Mesothelial cell of epicardium (in vitro differentiated cells): ENCODE data around the gene CASKIN1. TPM values are rescaled to one million over a fixed set of nuclear protein-coding genes. Genes with fewer than 3 reads are reported as not detected.

ENCODE experiments used
- DNase-seq, 2 experiments: peaks; one replicate each; pipeline ENCODE4 v3.0.0; 2021; ENCODE audit warnings: low spot score in 2 of 2; ENCODE audit not compliant: unreplicated experiment in 2 of 2
- H3K27ac Mint-ChIP-seq: 2 replicates; pipeline ENCODE4 v1.8.0; 2021; ENCODE audit warnings: mixed read lengths
- H3K27me3 Mint-ChIP-seq: 2 replicates; pipeline ENCODE4 v1.8.0; 2021; ENCODE audit warnings: low read depth, mixed read lengths
- H3K36me3 Mint-ChIP-seq: 2 replicates; pipeline ENCODE4 v1.8.0; 2021; ENCODE audit warnings: mixed read lengths
- H3K4me1 Mint-ChIP-seq: 2 replicates; pipeline ENCODE4 v1.8.0; 2021; ENCODE audit warnings: mixed read lengths
- H3K4me3 Mint-ChIP-seq: 2 replicates; pipeline ENCODE4 v1.8.0; 2021; ENCODE audit warnings: mild to moderate bottlenecking, moderate library complexity, mixed read lengths
- H3K9me3 Mint-ChIP-seq: 2 replicates; pipeline ENCODE4 v1.8.0; 2021; ENCODE audit warnings: mixed read lengths
- CTCF ChIP-seq: fragments of 200-600 bp; sonication (generic); IDR thresholded peaks from one replicate; pipeline ENCODE4 v1.5.0; 2021; ENCODE audit warnings: antibody characterized with exemption; ENCODE audit not compliant: unreplicated experiment
- total RNA-seq: library from RNA; stranded (reverse); gene quantifications from 3 replicates; pipeline ENCODE4 v1.2.1, GENCODE V29; 2021

Gene CASKIN1
- total RNA-seq, 1 donor from 2014 or later, result 8.9 TPM

- DNase-seq, result no peak
- no peak for TF ChIP-seq CTCF
- H3K27ac Mint-ChIP-seq, result no peak overlapping the region
- H3K9me3 Mint-ChIP-seq, result no peaks in the 10 kb centered on the region
- H3K4me3 Mint-ChIP-seq, result no peak overlapping the region
- peaks cover 3% of the 10 kb centered on the region for H3K4me1 Mint-ChIP-seq
- no peaks in the 10 kb centered on the region for H3K27me3 Mint-ChIP-seq
- H3K36me3 Mint-ChIP-seq, result peaks cover 6% of the 10 kb centered on the region
These were observed 29.9 kb downstream of the CASKIN1 start for GRCh38 chr16:2166263-2167067.

GRCh38 chr16:2165861-2166260 lies 30.5 kb downstream of the CASKIN1 start:
- Mint-ChIP-seq H3K9me3 (no peaks in the 10 kb centered on the region), H3K27me3 (no peaks in the 10 kb centered on the region), H3K27ac (no peak overlapping the region), H3K36me3 (peaks cover 6% of the 10 kb centered on the region), H3K4me1 (peaks cover 3% of the 10 kb centered on the region), H3K4me3 (no peak overlapping the region)
- TF ChIP-seq CTCF, result no peak
- DNase-seq, result no peak

- TF ChIP-seq CTCF, result no peak
- H3K27me3 Mint-ChIP-seq, result no peaks in the 10 kb centered on the region
- no peak for DNase-seq
- H3K36me3 Mint-ChIP-seq, result peaks cover 6% of the 10 kb centered on the region
- H3K27ac Mint-ChIP-seq, result peak overlapping the region; percentile 78
- no peaks in the 10 kb centered on the region for H3K9me3 Mint-ChIP-seq
- H3K4me1 Mint-ChIP-seq, result peaks cover 3% of the 10 kb centered on the region
- no peak overlapping the region for H3K4me3 Mint-ChIP-seq
These were observed 33.1 kb downstream of the CASKIN1 start for GRCh38 chr16:2163211-2163881.

GRCh38 chr16:2162676-2163118 lies 33.7 kb downstream of the CASKIN1 start:
- TF ChIP-seq CTCF, result no peak
- Mint-ChIP-seq H3K4me1 (peaks cover 5% of the 10 kb centered on the region), H3K4me3 (no peak overlapping the region), H3K27ac (no peak overlapping the region), H3K9me3 (no peaks in the 10 kb centered on the region), H3K36me3 (peaks cover 3% of the 10 kb centered on the region), H3K27me3 (no peaks in the 10 kb centered on the region)
- no peak for DNase-seq

GRCh38 chr16:2161911-2162310 lies 34.5 kb downstream of the CASKIN1 start:
- H3K4me3 Mint-ChIP-seq, result no peak overlapping the region
- peaks cover 3% of the 10 kb centered on the region for H3K36me3 Mint-ChIP-seq
- H3K9me3 Mint-ChIP-seq, result no peaks in the 10 kb centered on the region
- DNase-seq, result no peak
- H3K27me3 Mint-ChIP-seq, result no peaks in the 10 kb centered on the region
- H3K27ac Mint-ChIP-seq, result no peak overlapping the region
- TF ChIP-seq CTCF, result no peak
- peaks cover 12% of the 10 kb centered on the region for H3K4me1 Mint-ChIP-seq
